Peyer's patch (tissue), 4 donors: Measurements from ENCODE around the gene FTO. TPM values are rescaled to one million over a fixed set of nuclear protein-coding genes. Genes with fewer than 3 reads are reported as not detected.

ENCODE experiments used
- DNase-seq, 3 donors: peaks; one replicate each; pipeline ENCODE4 v3.0.0-alpha.2; 2017 to 2019
- H3K27ac ChIP-seq, 4 donors: fragments of 200-600 bp; sonication (generic); one replicate each; pipeline ENCODE4 v1.5.1; 2016 to 2019
- H3K27me3 ChIP-seq, 2 donors: fragments of 200-600 bp; sonication (generic); one replicate each; pipeline ENCODE4 v1.5.1; 2019
- H3K36me3 ChIP-seq, 3 donors: fragments of 200-600 bp; sonication (generic); one replicate each; pipeline ENCODE4 v1.5.1; 2016 to 2019
- H3K4me1 ChIP-seq, 4 donors: fragments of 200-600 bp; sonication (generic); one replicate each; pipeline ENCODE4 v1.5.1; 2016 to 2019
- H3K4me3 ChIP-seq, 4 donors: fragments of 200-600 bp; sonication (generic); 1 replicate in 3 of 4; 2 replicates in 1 of 4; pipeline ENCODE4 v1.5.1; 2016 to 2019; ENCODE audit warnings: mild to moderate bottlenecking in 1 of 4
- H3K9me3 ChIP-seq, 4 donors: fragments of 200-600 bp; sonication (generic); one replicate each; pipeline ENCODE4 v1.5.1; 2016 to 2019; ENCODE audit warnings: mild to moderate bottlenecking in 1 of 4
- CTCF ChIP-seq, 6 experiments: fragments of 450-650 bp in 4 of 6; fragments of 200-600 bp in 2 of 6; sonication (generic) in 1 of 6; IDR thresholded peaks; one replicate each; pipeline ENCODE4 v1.5.1; 2017 to 2019; ENCODE audit warnings: antibody characterized with exemption in 6 of 6, mild to moderate bottlenecking in 3 of 6, moderate library complexity in 1 of 6
- POLR2A ChIP-seq, 2 donors: fragments of 450-650 bp; IDR thresholded peaks; one replicate each; pipeline ENCODE4 v1.5.1; 2017; ENCODE audit warnings: antibody characterized with exemption in 2 of 2, mild to moderate bottlenecking in 2 of 2, moderate library complexity in 2 of 2
- total RNA-seq, 4 donors: library from RNA; depleted of rRNA; stranded (reverse); fragments of >200 nt; gene quantifications; one replicate each; pipeline ENCODE4 v1.1.0, GENCODE V29; 2016

FTO gene
- total RNA-seq, 4 donors from 2014 or later: 37.0 to 95.7 (median 45.1) TPM

GRCh38 chr16:53876811-53877210 lies 172.9 kb downstream of the FTO start:
- Histone ChIP-seq H3K9me3 (no peaks in the 10 kb centered on the region), H3K27me3 (no peaks in the 10 kb centered on the region), H3K4me1 (no peaks in the 10 kb centered on the region), H3K36me3 (peaks cover 0 to 9% (median 0%) of the 10 kb centered on the region in 3 donors), H3K27ac (no peak overlapping the region), H3K4me3 (no peak overlapping the region)
- TF ChIP-seq POLR2A (IDR thresholded peaks at IDR 0.05) (no peak), CTCF (IDR thresholded peaks at IDR 0.05) (no peak)
- no peak for DNase-seq

- H3K27me3 ChIP-seq: no peaks in the 10 kb centered on the region
- peaks cover 0 to 9% (median 0%) of the 10 kb centered on the region in 3 donors for H3K36me3 ChIP-seq
- DNase-seq: no peak
- no peaks in the 10 kb centered on the region for H3K9me3 ChIP-seq
- no peak overlapping the region for H3K27ac ChIP-seq
- TF ChIP-seq CTCF (IDR thresholded peaks at IDR 0.05): no peak
- TF ChIP-seq POLR2A (IDR thresholded peaks at IDR 0.05): no peak
- H3K4me3 ChIP-seq: no peak overlapping the region
- H3K4me1 ChIP-seq: no peaks in the 10 kb centered on the region
These were observed 174.3 kb downstream of the FTO start for GRCh38 chr16:53878216-53878615.

- H3K27ac ChIP-seq: no peak overlapping the region
- TF ChIP-seq CTCF (IDR thresholded peaks at IDR 0.05) (no peak), POLR2A (IDR thresholded peaks at IDR 0.05) (no peak)
- DNase-seq: no peak
- peaks cover 0 to 9% (median 0%) of the 10 kb centered on the region in 3 donors for H3K36me3 ChIP-seq
- H3K4me3 ChIP-seq: no peak overlapping the region
- H3K4me1 ChIP-seq: no peaks in the 10 kb centered on the region
- no peaks in the 10 kb centered on the region for H3K27me3 ChIP-seq
- H3K9me3 ChIP-seq: no peaks in the 10 kb centered on the region
These were observed 177.4 kb downstream of the FTO start for GRCh38 chr16:53881371-53881770.

GRCh38 chr16:53882310-53882709 lies 178.4 kb downstream of the FTO start:
- Histone ChIP-seq H3K27me3 (no peaks in the 10 kb centered on the region), H3K36me3 (peaks cover 0 to 9% (median 0%) of the 10 kb centered on the region in 3 donors), H3K27ac (no peak overlapping the region), H3K4me3 (no peak overlapping the region), H3K9me3 (no peaks in the 10 kb centered on the region), H3K4me1 (no peaks in the 10 kb centered on the region)
- no peak for DNase-seq
- TF ChIP-seq CTCF (IDR thresholded peaks at IDR 0.05): no peak
- TF ChIP-seq POLR2A (IDR thresholded peaks at IDR 0.05): no peak

GRCh38 chr16:53884748-53885147 lies 180.8 kb downstream of the FTO start:
- Histone ChIP-seq H3K27ac (no peak overlapping the region), H3K9me3 (no peaks in the 10 kb centered on the region), H3K36me3 (peaks cover 0 to 15% (median 0%) of the 10 kb centered on the region in 3 donors), H3K27me3 (no peaks in the 10 kb centered on the region), H3K4me1 (no peaks in the 10 kb centered on the region), H3K4me3 (no peak overlapping the region)
- TF ChIP-seq POLR2A (IDR thresholded peaks at IDR 0.05) (no peak), CTCF (IDR thresholded peaks at IDR 0.05) (no peak)
- no peak for DNase-seq
